Measurements from ENCODE around the gene VANGL2. TPM values are rescaled to one million over a fixed set of nuclear protein-coding genes. Genes with fewer than 3 reads are reported as not detected.

The VANGL2 gene
- total RNA-seq, 3 donors from 2014 or later, result 5.2 to 8.9 (median 8.7) TPM

- no peaks in the 10 kb centered on the region for H3K9me3 ChIP-seq
- H3K4me1 ChIP-seq (ENCODE audit: low read depth), result no peaks in the 10 kb centered on the region
- no peak for ATAC-seq
- DNase-seq, result no peak
- intact Hi-C loops (cut with DNase I, micrococcal nuclease), result no loop called here
- no peak for TF ChIP-seq CTCF (IDR thresholded peaks at IDR 0.05)
- H3K4me3 ChIP-seq, result no peak overlapping the region
- H3K36me3 ChIP-seq (ENCODE audit: low read depth), result peaks cover 2% of the 10 kb centered on the region
Measured at GRCh38 chr1:160361814-160362167, 38.6 kb upstream of the VANGL2 start.

GRCh38 chr1:160362168-160362957 lies 38.0 kb upstream of the VANGL2 start:
- no peak for TF ChIP-seq CTCF (IDR thresholded peaks at IDR 0.05)
- intact Hi-C loops (cut with DNase I, micrococcal nuclease), result no loop called here
- no peaks in the 10 kb centered on the region for H3K4me1 ChIP-seq (ENCODE audit: low read depth)
- ATAC-seq (no peak), DNase-seq (no peak)
- no peak overlapping the region for H3K4me3 ChIP-seq
- H3K9me3 ChIP-seq, result no peaks in the 10 kb centered on the region
- peaks cover 2% of the 10 kb centered on the region for H3K36me3 ChIP-seq (ENCODE audit: low read depth)

GRCh38 chr1:160363010-160363409 lies 37.4 kb upstream of the VANGL2 start:
- no peak for TF ChIP-seq CTCF (IDR thresholded peaks at IDR 0.05)
- H3K36me3 ChIP-seq (ENCODE audit: low read depth), result peaks cover 2% of the 10 kb centered on the region
- intact Hi-C loops (cut with DNase I, micrococcal nuclease), result no loop called here
- no peak overlapping the region for H3K4me3 ChIP-seq
- no peak for DNase-seq
- H3K4me1 ChIP-seq (ENCODE audit: low read depth), result no peaks in the 10 kb centered on the region
- H3K9me3 ChIP-seq, result no peaks in the 10 kb centered on the region
- no peak for ATAC-seq

- ATAC-seq (no peak), DNase-seq (no peak)
- Histone ChIP-seq H3K36me3 (ENCODE audit: low read depth) (no peaks in the 10 kb centered on the region), H3K9me3 (no peaks in the 10 kb centered on the region), H3K4me3 (no peak overlapping the region), H3K4me1 (ENCODE audit: low read depth) (no peaks in the 10 kb centered on the region)
- intact Hi-C loops (cut with DNase I, micrococcal nuclease), result no loop called here
- TF ChIP-seq CTCF (IDR thresholded peaks at IDR 0.05), result no peak
Measured at GRCh38 chr1:160363951-160364735, 36.2 kb upstream of the VANGL2 start.

- no peak for TF ChIP-seq CTCF (IDR thresholded peaks at IDR 0.05)
- Histone ChIP-seq H3K4me1 (ENCODE audit: low read depth) (no peaks in the 10 kb centered on the region), H3K9me3 (no peaks in the 10 kb centered on the region), H3K4me3 (no peak overlapping the region), H3K36me3 (ENCODE audit: low read depth) (no peaks in the 10 kb centered on the region)
- DNase-seq, result no peak
- intact Hi-C loops (cut with DNase I, micrococcal nuclease), result no loop called here
- ATAC-seq, result no peak
Measured at GRCh38 chr1:160365325-160365724, 35.0 kb upstream of the VANGL2 start.

Data from mucosa of descending colon (tissue), 3 donors.